Adrenal gland (tissue), 19 donors: Measurements from ENCODE around the gene TSKS. TPM values are rescaled to one million over a fixed set of nuclear protein-coding genes. Genes with fewer than 3 reads are reported as not detected.

Experiments
- DNase-seq, 7 donors: peaks; one replicate each; pipeline ENCODE4 v3.0.0-alpha.2; 2019 to 2020
- H3K27ac ChIP-seq, 5 donors: fragments of 200-600 bp; sonication (generic) in 4 of 5; 1 replicate in 3 of 5; 2 replicates in 2 of 5; pipeline versions ENCODE4 v1.5.1 to v1.8.0; 2016 to 2020; ENCODE audit warnings: mild to moderate bottlenecking in 1 of 5
- H3K27me3 ChIP-seq: fragments of 200-600 bp; 2 replicates; pipeline ENCODE4 v1.8.0; 2021
- H3K36me3 ChIP-seq, 2 donors: fragments of 200-600 bp; replicated peaks in 1 of 2; 1 replicate in 1 of 2; 2 replicates in 1 of 2; pipeline versions ENCODE4 v1.5.1 to v1.8.0; 2018 to 2022
- H3K4me1 ChIP-seq, 2 donors: fragments of 200-600 bp; replicated peaks in 1 of 2; 1 replicate in 1 of 2; 2 replicates in 1 of 2; pipeline versions ENCODE4 v1.5.1 to v1.8.0; 2018 to 2021
- H3K4me3 ChIP-seq, 4 donors: fragments of 200-600 bp; sonication (generic) in 3 of 4; one replicate each; pipeline ENCODE4 v1.5.1; 2016 to 2018
- H3K9me3 ChIP-seq, 3 donors: fragments of 200-600 bp; sonication (generic) in 1 of 3; replicated peaks in 1 of 3; 1 replicate in 2 of 3; 2 replicates in 1 of 3; pipeline versions ENCODE4 v1.5.1 to v1.8.0; 2016 to 2021
- POLR2A ChIP-seq, 2 donors: fragments of 450-650 bp; IDR thresholded peaks; one replicate each; pipeline ENCODE4 v1.6.1; 2017; ENCODE audit warnings: antibody characterized with exemption in 2 of 2, mild to moderate bottlenecking in 2 of 2, moderate library complexity in 1 of 2
- WGBS, 4 donors: extraction: QIAGEN DNeasy Blood & Tissue Kit in 2 of 4; methylation state at CpG; one replicate each; pipeline versions ENCODE4 v1.1.5 to v1.1.7; 2013 to 2017; 5-methylcytosine and 5-hydroxymethylcytosine counted together
- intact Hi-C, 2 donors: fragments of 100-400 bp; cut with DNase I; formaldehyde crosslinking; loops; one replicate each; pipeline versions ENCODE4 v1.14.1 to v1.15.0; 2022 to 2023
- long read RNA-seq, 10 donors: library from polyadenylated mRNA in 3 of 10; unstranded in 2 of 10; stranded (forward) in 1 of 10; transcript quantifications; one replicate each; pipeline ENCODE4 v2.0.0 and lab custom pipeline, GENCODE V29; 2021 to 2026
- polyA plus RNA-seq, 3 donors: library from polyadenylated mRNA; stranded (reverse); fragments of 200-250 nt in 2 of 3; fragments of 350-450 nt in 1 of 3; fragmentation: Illumina TruSeq in 1 of 3; extraction: RNeasy Lipid Tissue Mini Kit (QIAGEN cat#74804) in 1 of 3; gene quantifications; one replicate each; pipeline ENCODE4 v1.2.3, GENCODE V29; 2013 to 2014
- total RNA-seq, 9 donors: library from RNA; depleted of rRNA in 4 of 9; stranded (reverse); fragments of >200 nt in 4 of 9; fragments of 120-200 nt in 1 of 9; fragmentation: NEBNext Ultra II Directional in 1 of 9; extraction: Animal tissue kit (Norgen Biotek cat#: 25700) in 1 of 9; gene quantifications; one replicate each; pipeline versions ENCODE4 v1.1.0 to v1.2.4, GENCODE V29; 2013 to 2023
- TF ChIP-seq, protein P1 (sequence below), 6 experiments: fragments of 450-650 bp in 4 of 6; fragments of 200-600 bp in 2 of 6; sonication (generic) in 1 of 6; IDR thresholded peaks; 1 replicate in 5 of 6; 2 replicates in 1 of 6; pipeline versions ENCODE4 v1.5.1 to v1.8.0; 2016 to 2021; ENCODE audit warnings: antibody characterized with exemption in 6 of 6, mild to moderate bottlenecking in 2 of 6, moderate library complexity in 1 of 6
- donor health status: healthy with polysubstance abuse.
- donor health status: Bipolar disorder and iron deficiency.
- donor health status: DM: yes; HTN: yes; CAD: no.
- donor health status: DM: no; HTN: no; CAD: no.
- donor health status: DM: no; HTN: no; CAD: no.
- donor health status: DM: yes; HTN: yes; CAD: no.

The TSKS gene, protein sequence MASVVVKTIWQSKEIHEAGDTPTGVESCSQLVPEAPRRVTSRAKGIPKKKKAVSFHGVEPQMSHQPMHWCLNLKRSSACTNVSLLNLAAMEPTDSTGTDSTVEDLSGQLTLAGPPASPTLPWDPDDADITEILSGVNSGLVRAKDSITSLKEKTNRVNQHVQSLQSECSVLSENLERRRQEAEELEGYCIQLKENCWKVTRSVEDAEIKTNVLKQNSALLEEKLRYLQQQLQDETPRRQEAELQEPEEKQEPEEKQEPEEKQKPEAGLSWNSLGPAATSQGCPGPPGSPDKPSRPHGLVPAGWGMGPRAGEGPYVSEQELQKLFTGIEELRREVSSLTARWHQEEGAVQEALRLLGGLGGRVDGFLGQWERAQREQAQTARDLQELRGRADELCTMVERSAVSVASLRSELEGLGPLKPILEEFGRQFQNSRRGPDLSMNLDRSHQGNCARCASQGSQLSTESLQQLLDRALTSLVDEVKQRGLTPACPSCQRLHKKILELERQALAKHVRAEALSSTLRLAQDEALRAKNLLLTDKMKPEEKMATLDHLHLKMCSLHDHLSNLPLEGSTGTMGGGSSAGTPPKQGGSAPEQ
- total RNA-seq, result under 1 TPM in 5 of 9 donors, not detected in 4; 0.11 to 0.47 (median 0.29) TPM
- polyA plus RNA-seq, result 1 to 10 TPM in 1 of 3 donors, under 1 TPM in 1, not detected in 1; 0.94 to 1.7 TPM
- long read RNA-seq, donor 1, result 0 reads
- long read RNA-seq, donor 2, partial matches to known transcripts, result 7 of 7 reads
- long read RNA-seq, donor 2, other reads (novel, unspliced or antisense), result 0 of 7 reads
- long read RNA-seq, donor 3, partial matches to known transcripts, result 189 of 255 reads
- long read RNA-seq, donor 3, other reads (novel, unspliced or antisense), result 66 of 255 reads
- long read RNA-seq, donor 4, result 0 reads
- long read RNA-seq, donor 5, result 0 reads
- long read RNA-seq, donor 6, partial matches to known transcripts, result 1 of 1 reads
- long read RNA-seq, donor 6, other reads (novel, unspliced or antisense), result 0 of 1 reads
- long read RNA-seq, donor 7, partial matches to known transcripts, result 65 of 65 reads
- long read RNA-seq, donor 7, other reads (novel, unspliced or antisense), result 0 of 65 reads
- long read RNA-seq, donor 8, result 0 reads
- long read RNA-seq, donor 9, result 0 reads
- long read RNA-seq, donor 10, result 0 reads

DNA sequence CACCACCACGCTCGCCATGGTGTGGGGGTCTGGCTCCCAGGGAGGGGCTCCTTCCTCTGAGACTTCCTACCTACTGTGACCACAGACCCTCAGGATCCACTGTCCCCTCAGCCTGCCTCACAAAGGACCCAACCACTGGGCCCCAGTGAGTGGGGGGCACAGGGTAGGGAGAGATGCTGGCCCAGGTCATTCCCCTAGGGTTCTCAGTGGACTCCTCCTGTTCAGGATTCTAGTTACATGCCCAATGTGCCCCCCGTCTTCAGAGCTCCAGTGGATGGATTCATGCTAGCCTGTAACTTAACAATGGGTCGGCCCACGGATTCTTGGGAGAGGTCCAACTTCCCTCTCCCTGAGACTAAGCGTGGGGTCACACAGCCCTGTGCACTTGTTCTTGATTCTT is at the start of gene TSKS:
TSS of gene TSKS (minus strand) at position 77 of the 400 bp plus-strand sequence. CDS start at position 18, 59 bp downstream.
- intact Hi-C loops, result no loop called here
- WGBS, 4 donors, result 65 to 84% (median 77%) methylated on average over 5 to 6 of the region's 6 CpGs
- Histone ChIP-seq H3K27ac (no peak within 1 kb of the TSS), H3K9me3 (no peaks in the 10 kb centered on the region), H3K36me3 (no peaks in the 10 kb centered on the region), H3K4me3 (no peak within 1 kb of the TSS), H3K4me1 (peaks cover 17 to 23% of the 10 kb centered on the region in 2 donors), H3K27me3 (no peaks in the 10 kb centered on the region)
- no peak for DNase-seq
- TF ChIP-seq, protein P1, sequence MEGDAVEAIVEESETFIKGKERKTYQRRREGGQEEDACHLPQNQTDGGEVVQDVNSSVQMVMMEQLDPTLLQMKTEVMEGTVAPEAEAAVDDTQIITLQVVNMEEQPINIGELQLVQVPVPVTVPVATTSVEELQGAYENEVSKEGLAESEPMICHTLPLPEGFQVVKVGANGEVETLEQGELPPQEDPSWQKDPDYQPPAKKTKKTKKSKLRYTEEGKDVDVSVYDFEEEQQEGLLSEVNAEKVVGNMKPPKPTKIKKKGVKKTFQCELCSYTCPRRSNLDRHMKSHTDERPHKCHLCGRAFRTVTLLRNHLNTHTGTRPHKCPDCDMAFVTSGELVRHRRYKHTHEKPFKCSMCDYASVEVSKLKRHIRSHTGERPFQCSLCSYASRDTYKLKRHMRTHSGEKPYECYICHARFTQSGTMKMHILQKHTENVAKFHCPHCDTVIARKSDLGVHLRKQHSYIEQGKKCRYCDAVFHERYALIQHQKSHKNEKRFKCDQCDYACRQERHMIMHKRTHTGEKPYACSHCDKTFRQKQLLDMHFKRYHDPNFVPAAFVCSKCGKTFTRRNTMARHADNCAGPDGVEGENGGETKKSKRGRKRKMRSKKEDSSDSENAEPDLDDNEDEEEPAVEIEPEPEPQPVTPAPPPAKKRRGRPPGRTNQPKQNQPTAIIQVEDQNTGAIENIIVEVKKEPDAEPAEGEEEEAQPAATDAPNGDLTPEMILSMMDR (IDR thresholded peaks at IDR 0.05), result no peak
- no peak for TF ChIP-seq POLR2A (IDR thresholded peaks at IDR 0.05)

DNA sequence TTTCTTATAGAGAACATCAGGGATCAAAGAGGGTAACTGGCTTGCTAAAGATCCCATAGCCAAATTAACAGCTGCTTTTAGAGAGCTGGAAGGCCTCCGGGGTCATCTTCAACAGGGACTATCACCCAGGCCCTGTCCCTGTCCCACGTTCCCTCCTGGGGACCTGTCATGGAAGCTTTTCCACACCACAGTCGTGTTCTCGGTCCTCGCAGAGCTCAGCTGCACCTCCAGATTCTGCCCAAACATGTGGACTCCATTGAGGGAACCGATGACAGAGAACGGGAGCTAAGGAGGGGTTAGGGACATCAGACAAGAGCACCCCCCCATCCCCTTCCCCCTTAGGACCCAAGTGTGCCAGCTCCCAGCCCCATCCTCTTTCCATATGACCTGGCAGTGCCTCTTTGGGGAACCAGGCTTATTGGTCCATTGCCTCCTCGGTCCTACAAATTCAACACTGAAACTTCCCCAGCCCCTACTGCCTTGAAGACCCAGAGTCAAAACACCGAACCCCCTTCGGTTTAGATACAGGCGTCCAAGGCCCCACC is 49.4 kb upstream of the TSKS start:
- DNase-seq, result peak in 2 of 7 donors; percentile 23 to 32
- intact Hi-C loops, result no loop called here
- WGBS, 4 donors, result 43 to 73% (median 51%) methylated on average over 4 to 11 of the region's 11 CpGs
- Histone ChIP-seq H3K36me3 (no peaks in the 10 kb centered on the region), H3K4me3 (peak overlapping the region; percentile 63 to 100 (median 85)), H3K9me3 (no peaks in the 10 kb centered on the region), H3K4me1 (peaks cover 14 to 32% of the 10 kb centered on the region in 2 donors), H3K27ac (peak overlapping the region in 4 of 5 donors; percentile 61 to 92 (median 78)), H3K27me3 (no peaks in the 10 kb centered on the region)
- no peak for TF ChIP-seq POLR2A (IDR thresholded peaks at IDR 0.05)

DNA sequence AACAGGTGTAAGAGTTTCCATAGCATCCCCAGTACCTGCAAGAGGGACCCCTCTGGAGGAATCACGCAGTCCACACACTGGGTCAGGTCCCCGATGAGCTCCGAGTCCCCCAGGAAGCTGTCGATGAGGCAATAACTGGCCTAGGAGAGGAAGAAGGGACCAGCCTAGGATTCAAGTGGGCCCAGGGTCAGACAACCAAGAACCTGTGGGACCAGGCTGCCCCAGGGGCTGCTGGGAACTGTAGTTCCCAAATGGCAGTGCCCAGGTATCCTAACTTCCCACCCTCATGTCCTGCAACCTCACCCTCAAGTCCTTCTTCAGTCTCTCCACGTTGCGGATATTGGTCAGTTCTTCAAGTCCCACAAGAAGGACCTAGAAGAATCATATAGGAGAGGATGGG is 48.2 kb upstream of the TSKS start:
- Histone ChIP-seq H3K27me3 (no peaks in the 10 kb centered on the region), H3K27ac (no peak overlapping the region), H3K36me3 (no peaks in the 10 kb centered on the region), H3K4me3 (no peak overlapping the region), H3K4me1 (peaks cover 11 to 32% of the 10 kb centered on the region in 2 donors), H3K9me3 (no peaks in the 10 kb centered on the region)
- DNase-seq, result no peak
- 93 to 99% (median 95%) methylated on average over 6 of the region's 6 CpGs for whole genome bisulfite sequencing, 4 donors
- TF ChIP-seq POLR2A (IDR thresholded peaks at IDR 0.05), result no peak
- TF ChIP-seq, protein P1 (IDR thresholded peaks at IDR 0.05), result no peak
- intact Hi-C loops, result no loop called here

DNA sequence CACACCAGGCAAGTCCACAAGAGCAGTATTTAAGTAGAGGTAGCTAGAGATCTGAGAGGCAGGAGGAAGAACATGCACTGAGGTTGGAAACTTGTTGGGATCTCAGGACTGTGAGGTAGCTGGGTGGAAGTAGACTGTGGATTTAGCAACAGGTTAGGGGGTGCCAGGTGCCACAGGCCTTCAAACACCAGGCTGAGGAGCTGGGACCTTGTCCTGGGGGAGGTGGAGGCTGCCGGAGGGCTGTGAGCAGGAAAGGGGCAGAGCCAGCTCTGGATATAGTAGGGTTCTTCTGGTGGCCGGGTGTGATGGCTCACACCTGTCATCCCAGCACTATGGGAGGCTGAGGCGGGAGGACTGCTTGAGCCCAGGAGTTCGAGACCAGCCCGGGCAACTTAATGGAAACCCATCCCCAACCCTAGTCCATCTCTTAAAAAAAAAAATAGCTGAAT is 46.9 kb upstream of the TSKS start:
- 74 to 92% (median 81%) methylated on average over 5 of the region's 5 CpGs for WGBS, 4 donors
- intact Hi-C loops, result loop anchor here in 1 of 2 donors (10.0 kb wide), 1 partner anchor 55 kb away; no protein-coding TSS in a partner anchor
- Histone ChIP-seq H3K27ac (peak overlapping the region; percentile 70 to 94 (median 93)), H3K27me3 (no peaks in the 10 kb centered on the region), H3K4me3 (peak overlapping the region in 2 of 4 donors; percentile 61 to 77), H3K9me3 (no peaks in the 10 kb centered on the region), H3K36me3 (peaks cover 0 to 8% of the 10 kb centered on the region in 2 donors), H3K4me1 (peaks cover 11 to 32% of the 10 kb centered on the region in 2 donors)
- no peak for DNase-seq
- TF ChIP-seq, protein P1 (IDR thresholded peaks at IDR 0.05), result no peak
- no peak for TF ChIP-seq POLR2A (IDR thresholded peaks at IDR 0.05)
